Measurements from ENCODE around the gene KCNIP3. TPM values are rescaled to one million over a fixed set of nuclear protein-coding genes. Genes with fewer than 3 reads are reported as not detected.

KCNIP3 gene
- total RNA-seq, 3 donors from 2014 or later = 3.0 to 12.5 (median 4.1) TPM

- intact Hi-C loops (cut with DNase I, micrococcal nuclease) = no loop called here
- H3K36me3 ChIP-seq (ENCODE audit: low read depth) = no peaks in the 10 kb centered on the region
- H3K4me3 ChIP-seq = no peak overlapping the region
- H3K9me3 ChIP-seq = no peaks in the 10 kb centered on the region
- no peak for TF ChIP-seq CTCF (IDR thresholded peaks at IDR 0.05)
- no peak for DNase-seq
- no peak for ATAC-seq
- H3K4me1 ChIP-seq (ENCODE audit: low read depth) = no peaks in the 10 kb centered on the region
Observed at GRCh38 chr2:95366514-95366913, 69.4 kb downstream of the KCNIP3 start.

GRCh38 chr2:95372216-95372829 is 75.2 kb downstream of the KCNIP3 start:
- H3K9me3 ChIP-seq = no peaks in the 10 kb centered on the region
- no peak for ATAC-seq
- intact Hi-C loops (cut with DNase I, micrococcal nuclease) = no loop called here
- DNase-seq = no peak
- H3K4me1 ChIP-seq (ENCODE audit: low read depth) = no peaks in the 10 kb centered on the region
- TF ChIP-seq CTCF (IDR thresholded peaks at IDR 0.05) = no peak
- no peak overlapping the region for H3K4me3 ChIP-seq
- H3K36me3 ChIP-seq (ENCODE audit: low read depth) = no peaks in the 10 kb centered on the region

- intact Hi-C loops (cut with DNase I, micrococcal nuclease) = no loop called here
- Histone ChIP-seq H3K9me3 (no peaks in the 10 kb centered on the region), H3K4me3 (no peak overlapping the region), H3K4me1 (ENCODE audit: low read depth) (no peaks in the 10 kb centered on the region), H3K36me3 (ENCODE audit: low read depth) (no peaks in the 10 kb centered on the region)
- no peak for ATAC-seq
- TF ChIP-seq CTCF (IDR thresholded peaks at IDR 0.05) = no peak
- no peak for DNase-seq
Observed at GRCh38 chr2:95372845-95373244, 75.7 kb downstream of the KCNIP3 start.

GRCh38 chr2:95374029-95374428 is 76.9 kb downstream of the KCNIP3 start:
- H3K4me1 ChIP-seq (ENCODE audit: low read depth) = no peaks in the 10 kb centered on the region
- ATAC-seq (no peak), DNase-seq (no peak)
- no peak for TF ChIP-seq CTCF (IDR thresholded peaks at IDR 0.05)
- no peak overlapping the region for H3K4me3 ChIP-seq
- no peaks in the 10 kb centered on the region for H3K9me3 ChIP-seq
- intact Hi-C loops (cut with DNase I, micrococcal nuclease) = no loop called here
- H3K36me3 ChIP-seq (ENCODE audit: low read depth) = no peaks in the 10 kb centered on the region

- no peaks in the 10 kb centered on the region for H3K4me1 ChIP-seq (ENCODE audit: low read depth)
- TF ChIP-seq CTCF (IDR thresholded peaks at IDR 0.05) = no peak
- no peak overlapping the region for H3K4me3 ChIP-seq
- no peaks in the 10 kb centered on the region for H3K9me3 ChIP-seq
- intact Hi-C loops (cut with DNase I, micrococcal nuclease) = no loop called here
- no peaks in the 10 kb centered on the region for H3K36me3 ChIP-seq (ENCODE audit: low read depth)
- no peak for DNase-seq
- no peak for ATAC-seq
Observed at GRCh38 chr2:95374451-95374920, 77.3 kb downstream of the KCNIP3 start.

All from mucosa of descending colon (tissue), 3 donors.